Natural killer cell (primary cell): ENCODE measurements around the gene SAXO1. TPM values are rescaled to one million over a fixed set of nuclear protein-coding genes. Genes with fewer than 3 reads are reported as not detected.

ENCODE experiments used
- ATAC-seq, 3 donors: fragments of 150-1000 bp in 2 of 3; fragments of 200-7000 bp in 1 of 3; cut with Tn5 transposase; 1 replicate in 1 of 3; 2 replicates in 2 of 3; pipeline ENCODE4 v1.10.0; 2021; ENCODE audit warnings: mild to moderate bottlenecking in 2 of 3, moderate library complexity in 2 of 3
- DNase-seq, 2 donors: peaks; one replicate each; pipeline versions ENCODE4 v3.0.0 to v3.0.0-alpha.2; 2013 to 2021; ENCODE audit warnings: mixed read lengths in 1 of 2
- H3K27ac ChIP-seq: one replicate; pipeline ENCODE4 v1.5.1; 2013; ENCODE audit warnings: mild to moderate bottlenecking, low read length
- H3K27me3 ChIP-seq: one replicate; pipeline ENCODE4 v1.6.1; 2013; ENCODE audit warnings: low read length; ENCODE audit not compliant: control insufficient read depth, insufficient read depth
- H3K36me3 ChIP-seq: one replicate; pipeline ENCODE4 v1.6.1; 2013; ENCODE audit warnings: low read length; ENCODE audit not compliant: control insufficient read depth, insufficient read depth
- H3K4me1 ChIP-seq: one replicate; pipeline ENCODE4 v1.6.1; 2013; ENCODE audit warnings: low read length; ENCODE audit not compliant: control insufficient read depth, insufficient read depth
- H3K4me3 ChIP-seq: one replicate; pipeline ENCODE4 v1.5.1; 2013; ENCODE audit warnings: low read length
- H3K9me3 ChIP-seq: one replicate; pipeline ENCODE4 v1.6.1; 2013; ENCODE audit warnings: low read length; ENCODE audit not compliant: control insufficient read depth, insufficient read depth
- H3K27ac Mint-ChIP-seq, 2 donors: one replicate each; pipeline ENCODE4 v1.8.0; 2022; ENCODE audit warnings: mild to moderate bottlenecking in 2 of 2, mixed read lengths in 2 of 2, moderate library complexity in 1 of 2
- H3K27me3 Mint-ChIP-seq, 2 donors: one replicate each; pipeline ENCODE4 v1.8.0; 2022; ENCODE audit warnings: low read depth in 2 of 2, mixed read lengths in 2 of 2
- H3K36me3 Mint-ChIP-seq: one replicate; pipeline ENCODE4 v1.8.0; 2022; ENCODE audit warnings: mixed read lengths
- H3K4me1 Mint-ChIP-seq, 2 donors: one replicate each; pipeline ENCODE4 v1.8.0; 2022; ENCODE audit warnings: mixed read lengths in 2 of 2
- H3K4me3 Mint-ChIP-seq: one replicate; pipeline ENCODE4 v1.8.0; 2022; ENCODE audit warnings: mild to moderate bottlenecking, moderate library complexity, mixed read lengths
- H3K9me3 Mint-ChIP-seq, 2 donors: one replicate each; pipeline ENCODE4 v1.8.0; 2022; ENCODE audit warnings: mixed read lengths in 2 of 2
- CTCF ChIP-seq: fragments of 200-600 bp; IDR thresholded peaks from one replicate; pipeline ENCODE4 v1.8.0; 2022; ENCODE audit warnings: antibody characterized with exemption
- WGBS: methylation state at CpG from one replicate; pipeline ENCODE4 v1.1.7; 2013; ENCODE audit warnings: missing lambda C conversion rate; ENCODE audit not compliant: insufficient coverage; 5-methylcytosine and 5-hydroxymethylcytosine counted together
- intact Hi-C: fragments of 100-400 bp; cut with micrococcal nuclease; formaldehyde crosslinking; loops from one replicate; pipeline ENCODE4 v1.14.2; 2022
- total RNA-seq, 4 donors: library from RNA; stranded (reverse); fragments of 120-200 nt in 1 of 4; gene quantifications; one replicate each; pipeline versions ENCODE4 v1.2.3 to v1.2.4, GENCODE V29; 2013 to 2022

Gene SAXO1
- total RNA-seq, 3 donors from 2014 or later (not counting 1 experiment from before 2014, with no cell fraction given) = 0.21 to 0.28 TPM; not detected in 1

GRCh38 chr9:18989097-18989496 is 43.9 kb downstream of the SAXO1 start:
- intact Hi-C loops = no loop called here
- H3K27ac Mint-ChIP-seq = no peak overlapping the region
- H3K27ac ChIP-seq = no peak overlapping the region

GRCh38 chr9:18988003-18988402 is 45.0 kb downstream of the SAXO1 start:
- Mint-ChIP-seq H3K9me3 (no peaks in the 10 kb centered on the region), H3K27ac (no peak overlapping the region), H3K27me3 (peaks cover 0 to 3% of the 10 kb centered on the region in 2 donors), H3K4me3 (no peak overlapping the region), H3K4me1 (no peaks in the 10 kb centered on the region), H3K36me3 (no peaks in the 10 kb centered on the region)
- Histone ChIP-seq H3K9me3 (no peaks in the 10 kb centered on the region), H3K27ac (no peak overlapping the region), H3K4me1 (no peaks in the 10 kb centered on the region), H3K4me3 (no peak overlapping the region), H3K27me3 (no peaks in the 10 kb centered on the region), H3K36me3 (no peaks in the 10 kb centered on the region)
- no peak for TF ChIP-seq CTCF
- intact Hi-C loops = no loop called here
- DNase-seq (no peak), ATAC-seq (no peak)

More at GRCh38 chr9:18989097-18989496, 43.9 kb downstream of the SAXO1 start:
- WGBS = 100% methylated on average over 1 of the region's 2 CpGs
- H3K4me3 Mint-ChIP-seq = no peak overlapping the region
- H3K36me3 ChIP-seq = no peaks in the 10 kb centered on the region
- no peaks in the 10 kb centered on the region for H3K9me3 Mint-ChIP-seq
- DNase-seq = no peak
- no peak for TF ChIP-seq CTCF
- no peak overlapping the region for H3K4me3 ChIP-seq
- H3K36me3 Mint-ChIP-seq = no peaks in the 10 kb centered on the region
- no peaks in the 10 kb centered on the region for H3K4me1 Mint-ChIP-seq
- ATAC-seq = no peak
- no peaks in the 10 kb centered on the region for H3K27me3 ChIP-seq
- peaks cover 0 to 3% of the 10 kb centered on the region in 2 donors for H3K27me3 Mint-ChIP-seq
- H3K9me3 ChIP-seq = no peaks in the 10 kb centered on the region
- no peaks in the 10 kb centered on the region for H3K4me1 ChIP-seq

- no peak overlapping the region for H3K27ac ChIP-seq
- no peaks in the 10 kb centered on the region for H3K4me1 ChIP-seq
- intact Hi-C loops = no loop called here
- H3K9me3 Mint-ChIP-seq = no peaks in the 10 kb centered on the region
- ATAC-seq = no peak
- H3K4me3 Mint-ChIP-seq = no peak overlapping the region
- H3K9me3 ChIP-seq = no peaks in the 10 kb centered on the region
- H3K4me3 ChIP-seq = no peak overlapping the region
- no peak for TF ChIP-seq CTCF
- H3K36me3 ChIP-seq = no peaks in the 10 kb centered on the region
- H3K27me3 ChIP-seq = no peaks in the 10 kb centered on the region
- H3K4me1 Mint-ChIP-seq = no peaks in the 10 kb centered on the region
- H3K27me3 Mint-ChIP-seq = peaks cover 0 to 3% of the 10 kb centered on the region in 2 donors
- no peaks in the 10 kb centered on the region for H3K36me3 Mint-ChIP-seq
- DNase-seq = no peak
- no peak overlapping the region for H3K27ac Mint-ChIP-seq
These were observed 47.0 kb downstream of the SAXO1 start for GRCh38 chr9:18985996-18986395.

DNA sequence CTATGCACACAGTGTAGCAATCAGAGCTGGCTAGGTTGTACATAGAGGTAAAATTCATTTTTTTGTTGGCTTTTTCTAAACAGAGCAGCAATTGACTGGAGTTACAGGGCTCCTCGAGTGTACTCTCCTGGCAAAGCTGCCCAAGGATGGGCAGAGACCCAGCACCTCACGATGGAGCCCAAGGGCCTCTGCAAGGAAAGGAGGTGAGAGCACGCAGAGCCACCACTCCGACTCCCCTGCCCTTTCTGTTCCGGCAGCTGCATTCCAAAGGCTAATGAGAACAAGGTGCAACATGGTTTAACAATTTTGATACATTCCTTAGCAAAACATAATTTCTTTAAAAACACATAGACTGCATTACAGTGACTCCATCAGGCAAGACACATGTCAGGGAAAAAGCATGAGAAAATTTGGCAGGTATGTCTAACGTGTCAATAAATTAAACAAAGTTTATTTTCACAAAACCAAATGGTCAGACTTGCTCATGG is 47.5 kb downstream of the SAXO1 start:
- WGBS = 93% methylated on average over 6 of the region's 6 CpGs
- DNase-seq = no peak

More for the DNA sequence above, 47.5 kb downstream of the SAXO1 start:
- Mint-ChIP-seq H3K36me3 (no peaks in the 10 kb centered on the region), H3K4me3 (no peak overlapping the region), H3K27me3 (peaks cover 0 to 3% of the 10 kb centered on the region in 2 donors), H3K4me1 (no peaks in the 10 kb centered on the region), H3K27ac (no peak overlapping the region), H3K9me3 (no peaks in the 10 kb centered on the region)
- no peaks in the 10 kb centered on the region for H3K4me1 ChIP-seq
- no peak overlapping the region for H3K4me3 ChIP-seq
- no peaks in the 10 kb centered on the region for H3K27me3 ChIP-seq
- H3K9me3 ChIP-seq = no peaks in the 10 kb centered on the region
- ATAC-seq = no peak
- no peaks in the 10 kb centered on the region for H3K36me3 ChIP-seq
- intact Hi-C loops = no loop called here
- H3K27ac ChIP-seq = no peak overlapping the region
- no peak for TF ChIP-seq CTCF
